ENCODE data around the gene APOBEC3A.

Gene APOBEC3A

GRCh38 chr22:38935616-38936015 is 21.8 kb upstream of the APOBEC3A start:
- Histone ChIP-seq H2AFZ (ENCODE audit: low read depth, low read length) (no peak overlapping the region), H3K9ac (ENCODE audit: low read depth, low read length) (no peak overlapping the region), H3K4me3 (ENCODE audit: low read depth in 1 of 2, low read length in 2 of 2) (no peak overlapping the region), H4K20me1 (ENCODE audit: insufficient read depth, low read length) (peaks cover 2% of the 10 kb centered on the region; the same call in 1 of the 2 replicates), H3K9me3 (ENCODE audit: insufficient read depth, low read length, severe bottlenecking) (no peaks in the 10 kb centered on the region), H3K27me3 (ENCODE audit: insufficient read depth, low read length, poor library complexity) (peaks cover 5% of the 10 kb centered on the region), H3K79me2 (ENCODE audit: insufficient read depth, low read length) (no peaks in the 10 kb centered on the region), H3K4me2 (ENCODE audit: insufficient read depth, low read length) (no peak overlapping the region), H3K27ac (ENCODE audit: low read length) (no peak overlapping the region), H3K4me1 (ENCODE audit: insufficient read depth, low read length) (no peaks in the 10 kb centered on the region), H3K36me3 (ENCODE audit: insufficient read depth, low read length) (no peaks in the 10 kb centered on the region)
- DNase-seq: no peak
- no peak for ATAC-seq (ENCODE audit: insufficient read depth, low read depth)
- TF ChIP-seq CTCF (IDR thresholded peaks at IDR 0.05; ENCODE audit: borderline replicate concordance, extremely low read depth, low read length, poor library complexity, severe bottlenecking) (no peak), EZH2 (IDR thresholded peaks at IDR 0.05; ENCODE audit: borderline replicate concordance, low read depth, low read length, severe bottlenecking) (no peak)

GRCh38 chr22:38936562-38936961 is 20.8 kb upstream of the APOBEC3A start:
- H3K9ac ChIP-seq (ENCODE audit: low read depth, low read length): no peak overlapping the region
- no peak overlapping the region for H3K27ac ChIP-seq (ENCODE audit: low read length)
- peaks cover 2% of the 10 kb centered on the region; the same call in 1 of the 2 replicates for H4K20me1 ChIP-seq (ENCODE audit: insufficient read depth, low read length)
- no peak overlapping the region for H3K4me2 ChIP-seq (ENCODE audit: insufficient read depth, low read length)
- TF ChIP-seq CTCF (IDR thresholded peaks at IDR 0.05; ENCODE audit: borderline replicate concordance, extremely low read depth, low read length, poor library complexity, severe bottlenecking) (no peak), EZH2 (IDR thresholded peaks at IDR 0.05; ENCODE audit: borderline replicate concordance, low read depth, low read length, severe bottlenecking) (no peak)
- no peak overlapping the region for H3K4me3 ChIP-seq (ENCODE audit: low read depth in 1 of 2, low read length in 2 of 2)
- no peaks in the 10 kb centered on the region for H3K36me3 ChIP-seq (ENCODE audit: insufficient read depth, low read length)
- no peaks in the 10 kb centered on the region for H3K9me3 ChIP-seq (ENCODE audit: insufficient read depth, low read length, severe bottlenecking)
- no peaks in the 10 kb centered on the region for H3K79me2 ChIP-seq (ENCODE audit: insufficient read depth, low read length)
- H3K27me3 ChIP-seq (ENCODE audit: insufficient read depth, low read length, poor library complexity): peaks cover 5% of the 10 kb centered on the region
- H3K4me1 ChIP-seq (ENCODE audit: insufficient read depth, low read length): no peaks in the 10 kb centered on the region
- H2AFZ ChIP-seq (ENCODE audit: low read depth, low read length): no peak overlapping the region
- ATAC-seq (ENCODE audit: insufficient read depth, low read depth): no peak
- no peak for DNase-seq

GRCh38 chr22:38937036-38937435 is 20.4 kb upstream of the APOBEC3A start:
- Histone ChIP-seq H3K4me3 (ENCODE audit: low read depth in 1 of 2, low read length in 2 of 2) (no peak overlapping the region), H3K9me3 (ENCODE audit: insufficient read depth, low read length, severe bottlenecking) (no peaks in the 10 kb centered on the region), H3K27me3 (ENCODE audit: insufficient read depth, low read length, poor library complexity) (peaks cover 6% of the 10 kb centered on the region), H3K4me2 (ENCODE audit: insufficient read depth, low read length) (no peak overlapping the region), H3K27ac (ENCODE audit: low read length) (no peak overlapping the region), H2AFZ (ENCODE audit: low read depth, low read length) (no peak overlapping the region), H3K9ac (ENCODE audit: low read depth, low read length) (no peak overlapping the region), H3K79me2 (ENCODE audit: insufficient read depth, low read length) (no peaks in the 10 kb centered on the region), H3K36me3 (ENCODE audit: insufficient read depth, low read length) (no peaks in the 10 kb centered on the region), H3K4me1 (ENCODE audit: insufficient read depth, low read length) (no peaks in the 10 kb centered on the region), H4K20me1 (ENCODE audit: insufficient read depth, low read length) (peaks cover 2% of the 10 kb centered on the region; the same call in 1 of the 2 replicates)
- DNase-seq (no peak), ATAC-seq (ENCODE audit: insufficient read depth, low read depth) (no peak)
- TF ChIP-seq CTCF (IDR thresholded peaks at IDR 0.05; ENCODE audit: borderline replicate concordance, extremely low read depth, low read length, poor library complexity, severe bottlenecking) (no peak), EZH2 (IDR thresholded peaks at IDR 0.05; ENCODE audit: borderline replicate concordance, low read depth, low read length, severe bottlenecking) (no peak)

GRCh38 chr22:38937541-38937940 is 19.9 kb upstream of the APOBEC3A start:
- Histone ChIP-seq H4K20me1 (ENCODE audit: insufficient read depth, low read length) (peaks cover 2% of the 10 kb centered on the region; the same call in 1 of the 2 replicates), H3K79me2 (ENCODE audit: insufficient read depth, low read length) (no peaks in the 10 kb centered on the region), H3K4me1 (ENCODE audit: insufficient read depth, low read length) (no peaks in the 10 kb centered on the region), H3K4me2 (ENCODE audit: insufficient read depth, low read length) (no peak overlapping the region), H3K27me3 (ENCODE audit: insufficient read depth, low read length, poor library complexity) (peaks cover 8% of the 10 kb centered on the region), H3K36me3 (ENCODE audit: insufficient read depth, low read length) (no peaks in the 10 kb centered on the region), H2AFZ (ENCODE audit: low read depth, low read length) (no peak overlapping the region), H3K27ac (ENCODE audit: low read length) (no peak overlapping the region), H3K9ac (ENCODE audit: low read depth, low read length) (no peak overlapping the region), H3K4me3 (ENCODE audit: low read depth in 1 of 2, low read length in 2 of 2) (no peak overlapping the region), H3K9me3 (ENCODE audit: insufficient read depth, low read length, severe bottlenecking) (no peaks in the 10 kb centered on the region)
- TF ChIP-seq CTCF (IDR thresholded peaks at IDR 0.05; ENCODE audit: borderline replicate concordance, extremely low read depth, low read length, poor library complexity, severe bottlenecking) (no peak), EZH2 (IDR thresholded peaks at IDR 0.05; ENCODE audit: borderline replicate concordance, low read depth, low read length, severe bottlenecking) (no peak)
- DNase-seq: no peak
- ATAC-seq (ENCODE audit: insufficient read depth, low read depth): no peak

Data from DND-41 (cell line).